SK-N-SH (cell line): ENCODE results near the gene CALML4.

ENCODE experiments used
- EP300 ChIP-seq, 2 experiments: IDR thresholded peaks; 2 replicates each; pipeline versions ENCODE4 v1.4.0 to v1.6.1; 2012; ENCODE audit warnings: borderline replicate concordance in 1 of 2, low read depth in 1 of 2, low read length in 1 of 2
- JUND ChIP-seq: IDR thresholded peaks from 2 replicates; pipeline ENCODE4 v1.4.0; 2012
- TAF1 ChIP-seq: IDR thresholded peaks from 2 replicates; pipeline ENCODE4 v1.6.1; 2012; ENCODE audit warnings: low read depth, mild to moderate bottlenecking, low read length, moderate library complexity, borderline replicate concordance
- TF ChIP-seq, protein P1 (sequence below): IDR thresholded peaks from 2 replicates; pipeline ENCODE4 v1.4.0; 2012; ENCODE audit warnings: low read depth
- TF ChIP-seq, protein P2 (sequence below): fragments of 200-600 bp; sonication (generic); IDR thresholded peaks from 2 replicates; pipeline ENCODE4 v1.6.1; 2017; ENCODE audit warnings: antibody characterized with exemption, mild to moderate bottlenecking, moderate library complexity
- TF ChIP-seq, protein P3 (sequence below): fragments of 150-350 bp; IDR thresholded peaks from 2 replicates; pipeline ENCODE4 v1.6.1; 2016; ENCODE audit warnings: mild to moderate bottlenecking, low read depth, low read length
- TF ChIP-seq, protein P4 (sequence below): fragments of 150-350 bp; IDR thresholded peaks from 2 replicates; pipeline ENCODE4 v1.6.1; 2017; ENCODE audit warnings: antibody characterized with exemption, low read length, low read depth, borderline replicate concordance
- TF ChIP-seq, protein P5 (sequence below): IDR thresholded peaks from 2 replicates; pipeline ENCODE4 v1.4.0; 2012; ENCODE audit warnings: low read depth, borderline replicate concordance

DNA sequence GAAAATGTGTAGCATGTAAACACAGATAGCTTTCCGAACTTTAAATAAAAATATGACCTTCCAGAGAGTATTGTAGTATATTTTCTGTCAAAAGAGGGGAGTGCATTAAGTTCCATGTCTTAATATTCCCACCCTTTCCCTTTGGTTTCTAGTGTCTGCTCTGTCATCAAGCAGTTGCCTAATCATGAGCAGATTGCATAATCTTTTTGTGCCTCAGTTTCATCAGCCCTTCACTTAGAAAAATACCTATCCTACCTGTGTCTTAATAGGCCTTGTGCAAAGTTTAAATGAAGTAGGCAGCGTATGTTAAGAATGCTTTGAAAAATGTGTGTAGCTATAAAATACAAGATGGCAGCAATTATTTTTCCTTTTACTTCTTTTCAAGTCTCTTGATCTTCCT, 52.8 kb downstream of the CALML4 start:
- TF ChIP-seq JUND (no peak), EP300 (IDR thresholded peaks at IDR 0.05; ENCODE audit: borderline replicate concordance in 1 of 2, low read depth in 1 of 2, low read length in 1 of 2) (no peak), TAF1 (no peak)
- TF ChIP-seq, protein P1, sequence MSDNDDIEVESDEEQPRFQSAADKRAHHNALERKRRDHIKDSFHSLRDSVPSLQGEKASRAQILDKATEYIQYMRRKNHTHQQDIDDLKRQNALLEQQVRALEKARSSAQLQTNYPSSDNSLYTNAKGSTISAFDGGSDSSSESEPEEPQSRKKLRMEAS = no peak
- TF ChIP-seq, protein P2, sequence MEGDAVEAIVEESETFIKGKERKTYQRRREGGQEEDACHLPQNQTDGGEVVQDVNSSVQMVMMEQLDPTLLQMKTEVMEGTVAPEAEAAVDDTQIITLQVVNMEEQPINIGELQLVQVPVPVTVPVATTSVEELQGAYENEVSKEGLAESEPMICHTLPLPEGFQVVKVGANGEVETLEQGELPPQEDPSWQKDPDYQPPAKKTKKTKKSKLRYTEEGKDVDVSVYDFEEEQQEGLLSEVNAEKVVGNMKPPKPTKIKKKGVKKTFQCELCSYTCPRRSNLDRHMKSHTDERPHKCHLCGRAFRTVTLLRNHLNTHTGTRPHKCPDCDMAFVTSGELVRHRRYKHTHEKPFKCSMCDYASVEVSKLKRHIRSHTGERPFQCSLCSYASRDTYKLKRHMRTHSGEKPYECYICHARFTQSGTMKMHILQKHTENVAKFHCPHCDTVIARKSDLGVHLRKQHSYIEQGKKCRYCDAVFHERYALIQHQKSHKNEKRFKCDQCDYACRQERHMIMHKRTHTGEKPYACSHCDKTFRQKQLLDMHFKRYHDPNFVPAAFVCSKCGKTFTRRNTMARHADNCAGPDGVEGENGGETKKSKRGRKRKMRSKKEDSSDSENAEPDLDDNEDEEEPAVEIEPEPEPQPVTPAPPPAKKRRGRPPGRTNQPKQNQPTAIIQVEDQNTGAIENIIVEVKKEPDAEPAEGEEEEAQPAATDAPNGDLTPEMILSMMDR = no peak
- TF ChIP-seq, protein P3, sequence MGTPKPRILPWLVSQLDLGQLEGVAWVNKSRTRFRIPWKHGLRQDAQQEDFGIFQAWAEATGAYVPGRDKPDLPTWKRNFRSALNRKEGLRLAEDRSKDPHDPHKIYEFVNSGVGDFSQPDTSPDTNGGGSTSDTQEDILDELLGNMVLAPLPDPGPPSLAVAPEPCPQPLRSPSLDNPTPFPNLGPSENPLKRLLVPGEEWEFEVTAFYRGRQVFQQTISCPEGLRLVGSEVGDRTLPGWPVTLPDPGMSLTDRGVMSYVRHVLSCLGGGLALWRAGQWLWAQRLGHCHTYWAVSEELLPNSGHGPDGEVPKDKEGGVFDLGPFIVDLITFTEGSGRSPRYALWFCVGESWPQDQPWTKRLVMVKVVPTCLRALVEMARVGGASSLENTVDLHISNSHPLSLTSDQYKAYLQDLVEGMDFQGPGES = no peak
- TF ChIP-seq, protein P4, sequence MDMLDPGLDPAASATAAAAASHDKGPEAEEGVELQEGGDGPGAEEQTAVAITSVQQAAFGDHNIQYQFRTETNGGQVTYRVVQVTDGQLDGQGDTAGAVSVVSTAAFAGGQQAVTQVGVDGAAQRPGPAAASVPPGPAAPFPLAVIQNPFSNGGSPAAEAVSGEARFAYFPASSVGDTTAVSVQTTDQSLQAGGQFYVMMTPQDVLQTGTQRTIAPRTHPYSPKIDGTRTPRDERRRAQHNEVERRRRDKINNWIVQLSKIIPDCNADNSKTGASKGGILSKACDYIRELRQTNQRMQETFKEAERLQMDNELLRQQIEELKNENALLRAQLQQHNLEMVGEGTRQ = no peak
- TF ChIP-seq, protein P5, sequence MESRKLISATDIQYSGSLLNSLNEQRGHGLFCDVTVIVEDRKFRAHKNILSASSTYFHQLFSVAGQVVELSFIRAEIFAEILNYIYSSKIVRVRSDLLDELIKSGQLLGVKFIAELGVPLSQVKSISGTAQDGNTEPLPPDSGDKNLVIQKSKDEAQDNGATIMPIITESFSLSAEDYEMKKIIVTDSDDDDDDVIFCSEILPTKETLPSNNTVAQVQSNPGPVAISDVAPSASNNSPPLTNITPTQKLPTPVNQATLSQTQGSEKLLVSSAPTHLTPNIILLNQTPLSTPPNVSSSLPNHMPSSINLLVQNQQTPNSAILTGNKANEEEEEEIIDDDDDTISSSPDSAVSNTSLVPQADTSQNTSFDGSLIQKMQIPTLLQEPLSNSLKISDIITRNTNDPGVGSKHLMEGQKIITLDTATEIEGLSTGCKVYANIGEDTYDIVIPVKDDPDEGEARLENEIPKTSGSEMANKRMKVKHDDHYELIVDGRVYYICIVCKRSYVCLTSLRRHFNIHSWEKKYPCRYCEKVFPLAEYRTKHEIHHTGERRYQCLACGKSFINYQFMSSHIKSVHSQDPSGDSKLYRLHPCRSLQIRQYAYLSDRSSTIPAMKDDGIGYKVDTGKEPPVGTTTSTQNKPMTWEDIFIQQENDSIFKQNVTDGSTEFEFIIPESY = no peak
